Lower leg skin (tissue), 4 donors: Measurements from ENCODE around the gene ZBTB16. TPM values are rescaled to one million over a fixed set of nuclear protein-coding genes. Genes with fewer than 3 reads are reported as not detected.

Source experiments
- DNase-seq, 2 donors: peaks; one replicate each; pipeline ENCODE4 v3.0.0-alpha.2; 2019; ENCODE audit warnings: low spot score in 2 of 2
- H3K4me3 ChIP-seq: fragments of 200-600 bp; sonication (generic); 2 replicates; pipeline ENCODE4 v1.5.1; 2017; ENCODE audit warnings: mild to moderate bottlenecking, low read depth; ENCODE audit not compliant: poor library complexity, severe bottlenecking
- CTCF ChIP-seq, 3 donors: fragments of 450-650 bp; IDR thresholded peaks; one replicate each; pipeline ENCODE4 v1.5.1; 2016; ENCODE audit warnings: antibody characterized with exemption in 3 of 3, mild to moderate bottlenecking in 3 of 3, moderate library complexity in 2 of 3
- POLR2A ChIP-seq, 2 donors: fragments of 450-650 bp; IDR thresholded peaks; one replicate each; pipeline ENCODE4 v1.6.1; 2016 to 2017; ENCODE audit warnings: antibody characterized with exemption in 2 of 2, mild to moderate bottlenecking in 1 of 2, moderate library complexity in 1 of 2
- WGBS, 2 donors: methylation state at CpG; one replicate each; pipeline ENCODE4 v1.1.5; 2018; 5-methylcytosine and 5-hydroxymethylcytosine counted together
- intact Hi-C: fragments of 100-400 bp; cut with DNase I; formaldehyde crosslinking; loops from one replicate; pipeline ENCODE4 v1.15.0; 2023; ENCODE audit warnings: low total_unique reads
- total RNA-seq, 4 donors: library from RNA; depleted of rRNA; stranded (reverse); fragments of >200 nt; gene quantifications; one replicate each; pipeline ENCODE4 v1.1.0, GENCODE V29; 2016

ZBTB16 gene
- total RNA-seq, 4 donors from 2014 or later, result 167 to 369 (median 233) TPM

GRCh38 chr11:114031246-114031966, 28.1 kb upstream of the ZBTB16 start:
- TF ChIP-seq POLR2A (IDR thresholded peaks at IDR 0.05) (no peak), CTCF (IDR thresholded peaks at IDR 0.05) (no peak)
- intact Hi-C loops, result no loop called here
- WGBS, 2 donors, result 87% methylated on average over 18 of the region's 18 CpGs
- no peak overlapping the region for H3K4me3 ChIP-seq
- DNase-seq, result no peak

GRCh38 chr11:114031967-114032320, 27.6 kb upstream of the ZBTB16 start:
- intact Hi-C loops, result no loop called here
- TF ChIP-seq CTCF (IDR thresholded peaks at IDR 0.05) (no peak), POLR2A (IDR thresholded peaks at IDR 0.05) (no peak)
- no peak overlapping the region for H3K4me3 ChIP-seq
- no peak for DNase-seq
- WGBS, 2 donors, result 83 to 84% methylated on average over 5 of the region's 5 CpGs

- no peak overlapping the region for H3K4me3 ChIP-seq
- WGBS, 2 donors, result 82 to 87% methylated on average over 5 of the region's 5 CpGs
- DNase-seq, result no peak
- intact Hi-C loops, result no loop called here
- TF ChIP-seq POLR2A (IDR thresholded peaks at IDR 0.05) (no peak), CTCF (IDR thresholded peaks at IDR 0.05) (no peak)
These were observed 26.4 kb upstream of the ZBTB16 start for GRCh38 chr11:114033066-114033465.

GRCh38 chr11:114033572-114033971, 25.9 kb upstream of the ZBTB16 start:
- DNase-seq, result no peak
- intact Hi-C loops, result no loop called here
- no peak for TF ChIP-seq POLR2A (IDR thresholded peaks at IDR 0.05)
- no peak for TF ChIP-seq CTCF (IDR thresholded peaks at IDR 0.05)
- 85 to 90% methylated on average over 2 of the region's 2 CpGs for WGBS, 2 donors
- H3K4me3 ChIP-seq, result no peak overlapping the region

GRCh38 chr11:114034956-114035355, 24.6 kb upstream of the ZBTB16 start:
- no peak for TF ChIP-seq POLR2A (IDR thresholded peaks at IDR 0.05)
- no peak for TF ChIP-seq CTCF (IDR thresholded peaks at IDR 0.05)
- no peak for DNase-seq
- H3K4me3 ChIP-seq, result no peak overlapping the region
- 88 to 89% methylated on average over 11 of the region's 11 CpGs for WGBS, 2 donors
- intact Hi-C loops, result no loop called here
